Activated B cell treated with CpG ODN at 0.5 μM for 24 hours (primary cell): ENCODE results near the gene DNAJA3. TPM values are rescaled to one million over a fixed set of nuclear protein-coding genes. Genes with fewer than 3 reads are reported as not detected.

Source experiments
- ATAC-seq: fragments of 200-7000 bp; cut with Tn5 transposase; one replicate; pipeline ENCODE4 v1.10.0; 2021; ENCODE audit warnings: low read depth, mild to moderate bottlenecking, moderate library complexity
- CTCF ChIA-PET: fragments of 350-600 bp; sonication (Branson Sonifier 250); formaldehyde crosslinking; loops from one replicate; lab custom pipeline; 2021; ENCODE audit warnings: antibody characterized with exemption; lab: Charles Lee
- POLR2A ChIA-PET: fragments of 350-600 bp; sonication (Branson Sonifier 250); formaldehyde crosslinking; loops from one replicate; lab custom pipeline; 2021; ENCODE audit warnings: antibody characterized with exemption; lab: Charles Lee
- DNase-seq: peaks from one replicate; pipeline ENCODE4 v3.0.0; 2022
- H3K27ac Mint-ChIP-seq: one replicate; pipeline ENCODE4 v1.8.0; 2020; ENCODE audit warnings: mixed read lengths
- H3K27me3 Mint-ChIP-seq: one replicate; pipeline ENCODE4 v1.8.0; 2021; ENCODE audit warnings: mixed read lengths
- H3K36me3 Mint-ChIP-seq: one replicate; pipeline ENCODE4 v1.8.0; 2021; ENCODE audit warnings: low read depth, mixed read lengths
- H3K4me1 Mint-ChIP-seq: one replicate; pipeline ENCODE4 v1.8.0; 2021; ENCODE audit warnings: mixed read lengths
- H3K4me3 Mint-ChIP-seq: one replicate; pipeline ENCODE4 v1.8.0; 2020; ENCODE audit warnings: mild to moderate bottlenecking, mixed read lengths
- H3K9me3 Mint-ChIP-seq: one replicate; pipeline ENCODE4 v1.8.0; 2020; ENCODE audit warnings: mixed read lengths
- CTCF ChIP-seq: fragments of 200-600 bp; IDR thresholded peaks from one replicate; pipeline ENCODE4 v1.8.0; 2022; ENCODE audit warnings: antibody characterized with exemption, mild to moderate bottlenecking
- intact Hi-C: fragments of 100-400 bp; cut with micrococcal nuclease; formaldehyde crosslinking; loops from one replicate; pipeline ENCODE4 v1.15.1; 2024
- total RNA-seq: library from RNA; stranded (reverse); gene quantifications from 2 replicates; pipeline ENCODE4 v1.2.3, GENCODE V29; 2022

The DNAJA3 gene
- total RNA-seq, 1 donor from 2014 or later: 62.6 TPM

GRCh38 chr16:4385066-4385788 is 40.4 kb upstream of the DNAJA3 start:
- DNase-seq (no peak), ATAC-seq (no peak)
- intact Hi-C loops: no loop called here
- H3K36me3 Mint-ChIP-seq: peaks cover 49% of the 10 kb centered on the region
- no peaks in the 10 kb centered on the region for H3K9me3 Mint-ChIP-seq
- no peaks in the 10 kb centered on the region for H3K4me1 Mint-ChIP-seq
- ChIA-PET CTCF (no interaction called here), POLR2A (no interaction called here)
- H3K27me3 Mint-ChIP-seq: no peaks in the 10 kb centered on the region
- no peak for TF ChIP-seq CTCF
- no peak overlapping the region for H3K4me3 Mint-ChIP-seq
- H3K27ac Mint-ChIP-seq: no peak overlapping the region

DNA sequence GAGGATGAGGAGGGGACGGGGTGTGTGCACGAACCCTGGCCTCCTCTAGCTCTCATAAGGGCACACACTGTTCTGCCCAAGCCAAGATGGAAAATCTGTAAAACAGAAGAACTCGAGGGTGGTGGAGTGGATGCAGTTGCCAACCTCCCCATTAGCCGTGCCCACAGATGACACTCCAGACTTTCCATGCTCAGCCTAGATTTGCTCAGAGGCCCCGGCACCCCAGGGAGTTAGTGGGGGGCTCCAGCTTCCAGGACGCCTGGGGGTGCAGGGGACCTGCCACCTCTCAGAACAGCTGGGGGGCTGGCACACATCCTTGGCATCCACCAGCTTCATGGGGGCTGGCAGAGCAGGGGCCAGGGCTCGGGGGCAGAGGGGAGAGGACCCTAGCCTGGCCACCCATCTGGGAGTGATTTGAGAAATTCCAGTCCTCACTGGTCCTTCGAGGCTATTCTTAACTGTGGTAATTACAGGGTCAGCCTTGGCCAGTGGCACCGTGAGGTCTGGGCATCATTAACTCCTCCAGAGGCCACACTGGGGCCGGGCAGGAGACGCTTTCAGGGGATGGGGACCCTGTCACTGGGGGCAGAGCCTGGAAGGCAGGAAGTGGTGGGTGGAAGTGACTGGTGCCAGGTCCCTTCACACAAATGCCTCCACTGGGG is 39.7 kb upstream of the DNAJA3 start:
- DNase-seq (no peak), ATAC-seq (no peak)
- no peak for TF ChIP-seq CTCF
- H3K27me3 Mint-ChIP-seq: no peaks in the 10 kb centered on the region
- POLR2A ChIA-PET: no interaction called here
- H3K4me1 Mint-ChIP-seq: no peaks in the 10 kb centered on the region
- H3K27ac Mint-ChIP-seq: no peak overlapping the region
- no peaks in the 10 kb centered on the region for H3K9me3 Mint-ChIP-seq
- peaks cover 49% of the 10 kb centered on the region for H3K36me3 Mint-ChIP-seq
- CTCF ChIA-PET: interaction anchor here (0.6 kb wide), 1 partner anchor 17 kb away, joined by 3 read pairs; no protein-coding TSS in a partner anchor
- intact Hi-C loops: no loop called here
- H3K4me3 Mint-ChIP-seq: no peak overlapping the region

GRCh38 chr16:4386451-4386805 is 39.2 kb upstream of the DNAJA3 start:
- Mint-ChIP-seq H3K27ac (no peak overlapping the region), H3K4me1 (no peaks in the 10 kb centered on the region), H3K9me3 (no peaks in the 10 kb centered on the region), H3K4me3 (no peak overlapping the region), H3K27me3 (no peaks in the 10 kb centered on the region), H3K36me3 (peaks cover 48% of the 10 kb centered on the region)
- POLR2A ChIA-PET: no interaction called here
- intact Hi-C loops: no loop called here
- ATAC-seq (no peak), DNase-seq (no peak)
- CTCF ChIA-PET: interaction anchor here (0.6 kb wide), 1 partner anchor 16 kb away, joined by 3 read pairs; no protein-coding TSS in a partner anchor
- no peak for TF ChIP-seq CTCF

- ATAC-seq: no peak
- no peak for DNase-seq
- Mint-ChIP-seq H3K4me1 (no peaks in the 10 kb centered on the region), H3K27me3 (no peaks in the 10 kb centered on the region), H3K9me3 (no peaks in the 10 kb centered on the region), H3K27ac (no peak overlapping the region), H3K4me3 (no peak overlapping the region), H3K36me3 (peaks cover 46% of the 10 kb centered on the region)
- no peak for TF ChIP-seq CTCF
- CTCF ChIA-PET: no interaction called here
- intact Hi-C loops: no loop called here
- POLR2A ChIA-PET: no interaction called here
These were observed 38.6 kb upstream of the DNAJA3 start for GRCh38 chr16:4386951-4387565.

- intact Hi-C loops: no loop called here
These were observed 37.9 kb upstream of the DNAJA3 start for GRCh38 chr16:4387781-4388180.

More at GRCh38 chr16:4387781-4388180, 37.9 kb upstream of the DNAJA3 start:
- DNase-seq (no peak), ATAC-seq (no peak)
- H3K27me3 Mint-ChIP-seq: no peaks in the 10 kb centered on the region
- H3K36me3 Mint-ChIP-seq: peaks cover 47% of the 10 kb centered on the region
- no peak for TF ChIP-seq CTCF
- no peaks in the 10 kb centered on the region for H3K9me3 Mint-ChIP-seq
- no peaks in the 10 kb centered on the region for H3K4me1 Mint-ChIP-seq
- no peak overlapping the region for H3K27ac Mint-ChIP-seq
- ChIA-PET CTCF (no interaction called here), POLR2A (no interaction called here)
- no peak overlapping the region for H3K4me3 Mint-ChIP-seq
